NOMO-1 treated with dmso at 0.1 percent for 144 hours (cell line): ENCODE measurements around the gene KCNQ1.
A peak's percentile ranks its signal among the peaks of the same experiment; 100 is the strongest.

Experiments used
- DNase-seq: peaks from one replicate; lab custom pipeline; 2025; ENCODE audit not compliant: unreplicated experiment; lab: John Stamatoyannopoulos, UW

The KCNQ1 gene

GRCh38 chr11:2769409-2770095 lies 324.7 kb downstream of the KCNQ1 start:
- no peak for DNase-seq

GRCh38 chr11:2770096-2770751 lies 325.4 kb downstream of the KCNQ1 start:
- DNase-seq = no peak

- DNase-seq = no peak
These were observed 326.0 kb downstream of the KCNQ1 start for GRCh38 chr11:2770761-2771301.

GRCh38 chr11:2771758-2772466 lies 327.1 kb downstream of the KCNQ1 start:
- DNase-seq = no peak

GRCh38 chr11:2772544-2773031 lies 327.8 kb downstream of the KCNQ1 start:
- no peak for DNase-seq

- DNase-seq = no peak
These were observed 329.6 kb downstream of the KCNQ1 start for GRCh38 chr11:2774173-2775082.

- no peak for DNase-seq
These were observed 330.3 kb downstream of the KCNQ1 start for GRCh38 chr11:2775083-2775625.

- DNase-seq = no peak
These were observed 331.0 kb downstream of the KCNQ1 start for GRCh38 chr11:2775626-2776350.

- no peak for DNase-seq
These were observed 331.7 kb downstream of the KCNQ1 start for GRCh38 chr11:2776351-2777061.

GRCh38 chr11:2777386-2777785 lies 332.6 kb downstream of the KCNQ1 start:
- DNase-seq = no peak

- no peak for DNase-seq
These were observed 333.2 kb downstream of the KCNQ1 start for GRCh38 chr11:2777871-2778629.

GRCh38 chr11:2778630-2779498 lies 334.1 kb downstream of the KCNQ1 start:
- DNase-seq = peak; percentile 31

GRCh38 chr11:2779499-2779980 lies 334.7 kb downstream of the KCNQ1 start:
- no peak for DNase-seq

GRCh38 chr11:2779981-2780849 lies 335.4 kb downstream of the KCNQ1 start:
- DNase-seq = no peak

- no peak for DNase-seq
These were observed 336.1 kb downstream of the KCNQ1 start for GRCh38 chr11:2780850-2781407.
